Measurements from ENCODE around the gene PRM3. TPM values are rescaled to one million over a fixed set of nuclear protein-coding genes. Genes with fewer than 3 reads are reported as not detected.
A peak's percentile ranks its signal among the peaks of the same experiment; 100 is the strongest.

The PRM3 gene
- total and polyA plus RNA-seq, 12 donors: not detected

GRCh38 chr16:11310634-11310977 lies 37.2 kb upstream of the PRM3 start:
- WGBS, 4 donors: 86 to 91% (median 88%) methylated on average over 3 of the region's 3 CpGs
- Histone ChIP-seq H3K36me3 (replicated peaks in 1 of 2) (no peaks in the 10 kb centered on the region), H3K27ac (no peak overlapping the region), H3K27me3 (no peaks in the 10 kb centered on the region), H3K9me3 (replicated peaks in 1 of 3) (no peaks in the 10 kb centered on the region), H3K4me3 (no peak overlapping the region), H3K4me1 (replicated peaks in 1 of 2) (peaks cover 0 to 6% of the 10 kb centered on the region in 2 donors)
- intact Hi-C loops (cut with DNase I): no loop called here
- DNase-seq: no peak
- TF ChIP-seq CTCF (IDR thresholded peaks at IDR 0.05): no peak
- TF ChIP-seq POLR2A (IDR thresholded peaks at IDR 0.05): no peak

- H3K36me3 ChIP-seq (replicated peaks in 1 of 2): no peaks in the 10 kb centered on the region
- no peaks in the 10 kb centered on the region for H3K9me3 ChIP-seq (replicated peaks in 1 of 3)
- peak in 1 of 7 donors; percentile 49 for DNase-seq
- no peak overlapping the region for H3K4me3 ChIP-seq
- intact Hi-C loops (cut with DNase I): no loop called here
- 44 to 51% (median 49%) methylated on average over 9 of the region's 9 CpGs for WGBS, 4 donors
- no peaks in the 10 kb centered on the region for H3K27me3 ChIP-seq
- H3K4me1 ChIP-seq (replicated peaks in 1 of 2): peaks cover 0 to 6% of the 10 kb centered on the region in 2 donors
- H3K27ac ChIP-seq: no peak overlapping the region
- no peak for TF ChIP-seq POLR2A (IDR thresholded peaks at IDR 0.05)
- TF ChIP-seq CTCF (IDR thresholded peaks at IDR 0.05): no peak
Measured at GRCh38 chr16:11309895-11310633, 36.6 kb upstream of the PRM3 start.

- WGBS, 4 donors: 71 to 87% (median 78%) methylated on average over 1 to 15 of the region's 15 CpGs
- H3K27me3 ChIP-seq: no peaks in the 10 kb centered on the region
- peaks cover 0 to 6% of the 10 kb centered on the region in 2 donors for H3K4me1 ChIP-seq (replicated peaks in 1 of 2)
- TF ChIP-seq POLR2A (IDR thresholded peaks at IDR 0.05) (no peak), CTCF (IDR thresholded peaks at IDR 0.05) (no peak)
- no peak for DNase-seq
- intact Hi-C loops (cut with DNase I): no loop called here
- H3K27ac ChIP-seq: no peak overlapping the region
- no peaks in the 10 kb centered on the region for H3K9me3 ChIP-seq (replicated peaks in 1 of 3)
- no peaks in the 10 kb centered on the region for H3K36me3 ChIP-seq (replicated peaks in 1 of 2)
- no peak overlapping the region for H3K4me3 ChIP-seq
Measured at GRCh38 chr16:11308493-11309283, 35.3 kb upstream of the PRM3 start.

- 91 to 96% (median 91%) methylated on average over 12 to 21 of the region's 21 CpGs for WGBS, 4 donors
- no peak for DNase-seq
- H3K4me1 ChIP-seq (replicated peaks in 1 of 2): peaks cover 0 to 6% of the 10 kb centered on the region in 2 donors
- intact Hi-C loops (cut with DNase I): no loop called here
- no peaks in the 10 kb centered on the region for H3K27me3 ChIP-seq
- H3K36me3 ChIP-seq (replicated peaks in 1 of 2): no peaks in the 10 kb centered on the region
- TF ChIP-seq CTCF (IDR thresholded peaks at IDR 0.05) (no peak), POLR2A (IDR thresholded peaks at IDR 0.05) (no peak)
- H3K4me3 ChIP-seq: no peak overlapping the region
- H3K27ac ChIP-seq: no peak overlapping the region
- no peaks in the 10 kb centered on the region for H3K9me3 ChIP-seq (replicated peaks in 1 of 3)
Measured at GRCh38 chr16:11307639-11308492, 34.4 kb upstream of the PRM3 start.

Measured in adrenal gland (tissue), 12 donors.